Tibial nerve (tissue), 4 donors: ENCODE results near the gene PLEKHA6. TPM values are rescaled to one million over a fixed set of nuclear protein-coding genes. Genes with fewer than 3 reads are reported as not detected.

Experiments used
- DNase-seq, 2 donors: peaks; one replicate each; pipeline ENCODE4 v3.0.0-alpha.2; 2019; ENCODE audit warnings: low spot score in 2 of 2
- H3K27ac ChIP-seq, 4 donors: fragments of 200-600 bp; sonication (generic) in 3 of 4; one replicate each; pipeline ENCODE4 v1.5.1; 2017 to 2019; ENCODE audit warnings: mild to moderate bottlenecking in 1 of 4
- H3K27me3 ChIP-seq, 2 donors: fragments of 200-600 bp; sonication (generic) in 1 of 2; one replicate each; pipeline versions ENCODE4 v1.5.1 to v1.6.0; 2017 to 2019
- H3K36me3 ChIP-seq, 3 donors: fragments of 200-600 bp; sonication (generic); one replicate each; pipeline ENCODE4 v1.5.1; 2018 to 2019
- H3K4me1 ChIP-seq, 4 donors: fragments of 200-600 bp; sonication (generic) in 3 of 4; one replicate each; pipeline ENCODE4 v1.5.1; 2017 to 2019
- H3K4me3 ChIP-seq, 4 donors: fragments of 200-600 bp; sonication (generic) in 3 of 4; one replicate each; pipeline ENCODE4 v1.5.1; 2017 to 2019; ENCODE audit warnings: mild to moderate bottlenecking in 1 of 4, moderate library complexity in 1 of 4
- H3K9me3 ChIP-seq, 4 donors: fragments of 200-600 bp; sonication (generic) in 3 of 4; one replicate each; pipeline ENCODE4 v1.5.1; 2017 to 2019
- CTCF ChIP-seq, 5 experiments: fragments of 200-600 bp in 3 of 5; fragments of 450-650 bp in 2 of 5; sonication (generic) in 3 of 5; IDR thresholded peaks; one replicate each; pipeline ENCODE4 v1.5.1; 2016 to 2019; ENCODE audit warnings: antibody characterized with exemption in 5 of 5, mild to moderate bottlenecking in 3 of 5, moderate library complexity in 2 of 5
- EP300 ChIP-seq, 2 donors: sonication (generic); formaldehyde crosslinking; IDR thresholded peaks; one replicate each; pipeline ENCODE4 v1.6.1; 2017; ENCODE audit warnings: antibody characterized with exemption in 2 of 2, mild to moderate bottlenecking in 1 of 2
- POLR2A ChIP-seq, 2 donors: fragments of 450-650 bp; IDR thresholded peaks; one replicate each; pipeline ENCODE4 v1.6.1; 2017; ENCODE audit warnings: antibody characterized with exemption in 2 of 2, mild to moderate bottlenecking in 2 of 2, moderate library complexity in 2 of 2
- WGBS, 2 donors: methylation state at CpG; one replicate each; pipeline ENCODE4 v1.1.5; 2018; 5-methylcytosine and 5-hydroxymethylcytosine counted together
- total RNA-seq, 4 donors: library from RNA; depleted of rRNA; stranded (reverse); fragments of >200 nt; gene quantifications; one replicate each; pipeline ENCODE4 v1.1.0, GENCODE V29; 2016

PLEKHA6 gene
- total RNA-seq, 4 donors from 2014 or later = 6.6 to 13.9 (median 12.1) TPM

- DNase-seq = no peak
- 81 to 83% methylated on average over 9 of the region's 9 CpGs for WGBS, 2 donors
- Histone ChIP-seq H3K27me3 (peaks cover 0 to 27% of the 10 kb centered on the region in 2 donors), H3K36me3 (no peaks in the 10 kb centered on the region), H3K4me3 (no peak overlapping the region), H3K27ac (no peak overlapping the region), H3K4me1 (no peaks in the 10 kb centered on the region), H3K9me3 (no peaks in the 10 kb centered on the region)
- TF ChIP-seq POLR2A (IDR thresholded peaks at IDR 0.05) = no peak
- no peak for TF ChIP-seq EP300 (IDR thresholded peaks at IDR 0.05)
- no peak for TF ChIP-seq CTCF (IDR thresholded peaks at IDR 0.05)
Measured at GRCh38 chr1:204199579-204199978, 160.2 kb downstream of the PLEKHA6 start.

- DNase-seq = no peak
- Histone ChIP-seq H3K36me3 (no peaks in the 10 kb centered on the region), H3K27ac (no peak overlapping the region), H3K4me3 (no peak overlapping the region), H3K9me3 (no peaks in the 10 kb centered on the region), H3K4me1 (no peaks in the 10 kb centered on the region), H3K27me3 (peaks cover 0 to 28% of the 10 kb centered on the region in 2 donors)
- no peak for TF ChIP-seq POLR2A (IDR thresholded peaks at IDR 0.05)
- TF ChIP-seq CTCF (IDR thresholded peaks at IDR 0.05) = no peak
- TF ChIP-seq EP300 (IDR thresholded peaks at IDR 0.05) = no peak
- WGBS, 2 donors = 61 to 67% methylated on average over 18 of the region's 18 CpGs
Measured at GRCh38 chr1:204198348-204199340, 161.1 kb downstream of the PLEKHA6 start.

- H3K27me3 ChIP-seq = peaks cover 0 to 28% of the 10 kb centered on the region in 2 donors
- 77 to 93% methylated on average over 5 of the region's 5 CpGs for WGBS, 2 donors
- H3K9me3 ChIP-seq = no peaks in the 10 kb centered on the region
- no peaks in the 10 kb centered on the region for H3K36me3 ChIP-seq
- H3K27ac ChIP-seq = no peak overlapping the region
- DNase-seq = no peak
- TF ChIP-seq CTCF (IDR thresholded peaks at IDR 0.05) (no peak), POLR2A (IDR thresholded peaks at IDR 0.05) (no peak)
- no peaks in the 10 kb centered on the region for H3K4me1 ChIP-seq
- no peak overlapping the region for H3K4me3 ChIP-seq
Measured at GRCh38 chr1:204197068-204197467, 162.7 kb downstream of the PLEKHA6 start.

GRCh38 chr1:204196068-204196795 is 163.5 kb downstream of the PLEKHA6 start, which contains the start of gene KISS1:
KISS1 (minus strand) TSS chr1:204196491; CDS start chr1:204192876, 3,615 bp downstream.
- no peak for DNase-seq
- no peak within 1 kb of the TSS for H3K4me3 ChIP-seq
- H3K36me3 ChIP-seq = no peaks in the 10 kb centered on the region
- no peak within 1 kb of the TSS for H3K27ac ChIP-seq
- no peak for TF ChIP-seq CTCF (IDR thresholded peaks at IDR 0.05)
- TF ChIP-seq POLR2A (IDR thresholded peaks at IDR 0.05) = no peak
- TF ChIP-seq EP300 (IDR thresholded peaks at IDR 0.05) = no peak
- no peaks in the 10 kb centered on the region for H3K4me1 ChIP-seq
- WGBS, 2 donors = 43 to 55% methylated on average over 17 to 18 of the region's 18 CpGs
- H3K27me3 ChIP-seq = peaks cover 0 to 21% of the 10 kb centered on the region in 2 donors
- no peaks in the 10 kb centered on the region for H3K9me3 ChIP-seq
